Mesenchymal stem cell (in vitro differentiated cells and primary cell): ENCODE data around the gene SEMA4D.

ENCODE experiments used
- DNase-seq: peaks from one replicate; pipeline ENCODE4 v3.0.0-alpha.2; 2013
- H2AFZ ChIP-seq: one replicate; pipeline ENCODE4 v1.6.1; 2013; ENCODE audit warnings: low read depth, mild to moderate bottlenecking, control low read depth, inconsistent platforms, low read length, moderate library complexity
- H2AK5ac ChIP-seq: 2 replicates; pipeline ENCODE4 v1.6.1; 2013; ENCODE audit warnings: low read length, moderate library complexity, mild to moderate bottlenecking, inconsistent platforms; ENCODE audit not compliant: severe bottlenecking
- H2BK120ac ChIP-seq: one replicate; pipeline ENCODE4 v1.6.1; 2013; ENCODE audit warnings: low read depth, mild to moderate bottlenecking, inconsistent platforms, low read length, moderate library complexity
- H2BK12ac ChIP-seq, 2 experiments: one replicate each; pipeline ENCODE4 v1.6.1; 2013; ENCODE audit warnings: inconsistent platforms in 2 of 2, low read length in 2 of 2, mild to moderate bottlenecking in 2 of 2, moderate library complexity in 2 of 2, control low read depth in 1 of 2
- H2BK15ac ChIP-seq: one replicate; pipeline ENCODE4 v1.6.1; 2013; ENCODE audit warnings: mild to moderate bottlenecking, low read depth, inconsistent platforms; ENCODE audit not compliant: poor library complexity, severe bottlenecking
- H2BK5ac ChIP-seq: 2 replicates; pipeline ENCODE4 v1.6.1; 2013; ENCODE audit warnings: low read depth, mild to moderate bottlenecking, low read length, control low read depth, inconsistent platforms; ENCODE audit not compliant: poor library complexity, severe bottlenecking
- H3K14ac ChIP-seq, 2 experiments: one replicate each; pipeline ENCODE4 v1.6.1; 2013; ENCODE audit warnings: inconsistent platforms in 2 of 2, low read length in 2 of 2, control low read depth in 1 of 2, mild to moderate bottlenecking in 1 of 2, moderate library complexity in 1 of 2
- H3K18ac ChIP-seq, 2 experiments: one replicate each; pipeline ENCODE4 v1.6.1; 2013; ENCODE audit warnings: inconsistent platforms in 2 of 2, low read length in 2 of 2, control low read depth in 1 of 2, low read depth in 1 of 2, mild to moderate bottlenecking in 1 of 2
- H3K23ac ChIP-seq, 2 experiments: one replicate each; pipeline ENCODE4 v1.6.1; 2013; ENCODE audit warnings: inconsistent platforms in 2 of 2, low read length in 2 of 2, mild to moderate bottlenecking in 2 of 2, moderate library complexity in 2 of 2, control low read depth in 1 of 2
- H3K27ac ChIP-seq: 2 replicates; pipeline ENCODE4 v1.5.1; 2013; ENCODE audit warnings: mild to moderate bottlenecking, moderate library complexity, low read length, control low read depth, inconsistent platforms; ENCODE audit not compliant: poor library complexity, severe bottlenecking
- H3K27me3 ChIP-seq, 2 experiments: 2 replicates each; pipeline versions ENCODE4 v1.6.1 to v1.7.0; 2013; ENCODE audit warnings: low read length in 2 of 2, mild to moderate bottlenecking in 2 of 2, moderate library complexity in 2 of 2, control low read depth in 1 of 2, inconsistent platforms in 1 of 2; ENCODE audit not compliant: control insufficient read depth in 1 of 2, insufficient read depth in 1 of 2
- H3K36me3 ChIP-seq, 2 experiments: 2 replicates each; pipeline versions ENCODE4 v1.6.1 to v1.7.0; 2013; ENCODE audit warnings: low read length in 2 of 2, control low read depth in 1 of 2, inconsistent platforms in 1 of 2, low read depth in 1 of 2, mild to moderate bottlenecking in 1 of 2; ENCODE audit not compliant: insufficient read depth in 2 of 2, control insufficient read depth in 1 of 2
- H3K4ac ChIP-seq, 2 experiments: one replicate each; pipeline ENCODE4 v1.6.1; 2013; ENCODE audit warnings: inconsistent platforms in 2 of 2, low read length in 2 of 2, mild to moderate bottlenecking in 2 of 2, moderate library complexity in 2 of 2, control low read depth in 1 of 2, low read depth in 1 of 2
- H3K4me1 ChIP-seq: 2 replicates; pipeline ENCODE4 v1.6.1; 2013; ENCODE audit warnings: low read depth, low read length, control low read depth; ENCODE audit not compliant: control insufficient read depth, insufficient read depth
- H3K4me2 ChIP-seq: 2 replicates; pipeline ENCODE4 v1.6.1; 2013; ENCODE audit warnings: low read length, mild to moderate bottlenecking, inconsistent platforms; ENCODE audit not compliant: poor library complexity, severe bottlenecking
- H3K4me3 ChIP-seq, 2 experiments: 2 replicates each; pipeline versions ENCODE4 v1.5.1 to v1.7.0; 2013; ENCODE audit warnings: low read length in 2 of 2, mild to moderate bottlenecking in 2 of 2, control low read depth in 1 of 2, low read depth in 1 of 2; ENCODE audit not compliant: insufficient read depth in 1 of 2
- H3K79me1 ChIP-seq: replicated peaks from 2 replicates; pipeline ENCODE4 v1.6.1; 2013; ENCODE audit warnings: mild to moderate bottlenecking, control low read depth, low read length, inconsistent platforms; ENCODE audit not compliant: poor library complexity, severe bottlenecking
- H3K9ac ChIP-seq: 2 replicates; pipeline ENCODE4 v1.7.0; 2013; ENCODE audit warnings: mild to moderate bottlenecking, low read length, moderate library complexity
- H3K9me3 ChIP-seq: 2 replicates; pipeline ENCODE4 v1.7.0; 2013; ENCODE audit warnings: mild to moderate bottlenecking, low read length; ENCODE audit not compliant: control insufficient read depth
- H4K8ac ChIP-seq: one replicate; pipeline ENCODE4 v1.6.1; 2013; ENCODE audit warnings: inconsistent platforms, mild to moderate bottlenecking, low read length, moderate library complexity
- H4K91ac ChIP-seq: one replicate; pipeline ENCODE4 v1.6.1; 2013; ENCODE audit warnings: mild to moderate bottlenecking, low read length, inconsistent platforms
- WGBS: methylation state at CpG from one replicate; pipeline ENCODE4 v1.1.7; 2013; ENCODE audit warnings: mixed read lengths; 5-methylcytosine and 5-hydroxymethylcytosine counted together

Gene SEMA4D

GRCh38 chr9:89383721-89384300, 114.1 kb downstream of the SEMA4D start:
- Histone ChIP-seq H3K9ac (no peak overlapping the region), H3K36me3 (peaks cover 0 to 82% of the 10 kb centered on the region in 2 experiments), H2BK5ac (no peak overlapping the region), H3K9me3 (no peaks in the 10 kb centered on the region), H2AFZ (no peak overlapping the region), H2AK5ac (no peak overlapping the region), H4K91ac (no peak overlapping the region), H3K14ac (no peak overlapping the region), H3K4me3 (no peak overlapping the region), H3K79me1 (no peaks in the 10 kb centered on the region), H2BK15ac (no peak overlapping the region), H2BK120ac (no peak overlapping the region), H3K4ac (no peak overlapping the region), H3K27ac (no peak overlapping the region), H4K8ac (no peak overlapping the region), H3K4me1 (peaks cover 22% of the 10 kb centered on the region), H3K27me3 (peaks cover 0 to 4% of the 10 kb centered on the region in 2 experiments), H3K23ac (no peak overlapping the region), H2BK12ac (no peak overlapping the region), H3K4me2 (no peak overlapping the region), H3K18ac (no peak overlapping the region)
- no peak for DNase-seq
- WGBS: 96% methylated on average over 19 of the region's 19 CpGs

GRCh38 chr9:89383030-89383720, 114.7 kb downstream of the SEMA4D start:
- Histone ChIP-seq H2AFZ (no peak overlapping the region), H3K27me3 (peaks cover 0 to 4% of the 10 kb centered on the region in 2 experiments), H3K4ac (no peak overlapping the region), H4K8ac (no peak overlapping the region), H3K4me1 (peaks cover 22% of the 10 kb centered on the region), H3K4me2 (no peak overlapping the region), H2BK120ac (no peak overlapping the region), H3K9me3 (no peaks in the 10 kb centered on the region), H2BK15ac (no peak overlapping the region), H3K27ac (no peak overlapping the region), H3K9ac (no peak overlapping the region), H2BK5ac (no peak overlapping the region), H3K14ac (no peak overlapping the region), H3K18ac (no peak overlapping the region), H2AK5ac (no peak overlapping the region), H2BK12ac (no peak overlapping the region), H3K36me3 (peaks cover 0 to 82% of the 10 kb centered on the region in 2 experiments), H3K4me3 (no peak overlapping the region), H3K79me1 (no peaks in the 10 kb centered on the region), H3K23ac (no peak overlapping the region), H4K91ac (no peak overlapping the region)
- no peak for DNase-seq
- 89% methylated on average over 16 of the region's 16 CpGs for WGBS

GRCh38 chr9:89382026-89382986, 115.6 kb downstream of the SEMA4D start:
- H2AK5ac ChIP-seq: no peak overlapping the region
- H3K14ac ChIP-seq: no peak overlapping the region
- DNase-seq: no peak
- H3K79me1 ChIP-seq: no peaks in the 10 kb centered on the region
- H3K9me3 ChIP-seq: no peaks in the 10 kb centered on the region
- H2BK5ac ChIP-seq: no peak overlapping the region
- H3K9ac ChIP-seq: no peak overlapping the region
- no peak overlapping the region for H3K18ac ChIP-seq
- H3K27ac ChIP-seq: no peak overlapping the region
- peaks cover 0 to 4% of the 10 kb centered on the region in 2 experiments for H3K27me3 ChIP-seq
- no peak overlapping the region for H3K4ac ChIP-seq
- no peak overlapping the region for H3K23ac ChIP-seq
- no peak overlapping the region for H4K8ac ChIP-seq
- WGBS: 94% methylated on average over 27 of the region's 27 CpGs
- peak overlapping the region; percentile 14 for H4K91ac ChIP-seq
- H2BK12ac ChIP-seq: peak overlapping the region in 1 of 2 experiments; percentile 7
- no peak overlapping the region for H2BK120ac ChIP-seq
- H3K36me3 ChIP-seq: peaks cover 0 to 79% of the 10 kb centered on the region in 2 experiments
- no peak overlapping the region for H3K4me2 ChIP-seq
- H2BK15ac ChIP-seq: no peak overlapping the region
- no peak overlapping the region for H3K4me3 ChIP-seq
- no peak overlapping the region for H2AFZ ChIP-seq
- peaks cover 22% of the 10 kb centered on the region for H3K4me1 ChIP-seq

- H3K18ac ChIP-seq: peak overlapping the region; percentile 2 to 64
- no peak overlapping the region for H3K4me2 ChIP-seq
- H3K9ac ChIP-seq: no peak overlapping the region
- H3K4me3 ChIP-seq: no peak overlapping the region
- H3K27me3 ChIP-seq: peaks cover 0 to 4% of the 10 kb centered on the region in 2 experiments
- no peak overlapping the region for H3K27ac ChIP-seq
- H2AFZ ChIP-seq: no peak overlapping the region
- 98% methylated on average over 4 of the region's 4 CpGs for WGBS
- no peak overlapping the region for H3K4ac ChIP-seq
- no peak overlapping the region for H2BK15ac ChIP-seq
- no peaks in the 10 kb centered on the region for H3K9me3 ChIP-seq
- H3K14ac ChIP-seq: no peak overlapping the region
- H2BK120ac ChIP-seq: no peak overlapping the region
- no peak overlapping the region for H4K8ac ChIP-seq
- H2AK5ac ChIP-seq: no peak overlapping the region
- H3K23ac ChIP-seq: no peak overlapping the region
- peaks cover 0 to 78% of the 10 kb centered on the region in 2 experiments for H3K36me3 ChIP-seq
- H2BK12ac ChIP-seq: peak overlapping the region in 1 of 2 experiments; percentile 37
- no peak overlapping the region for H4K91ac ChIP-seq
- no peaks in the 10 kb centered on the region for H3K79me1 ChIP-seq
- DNase-seq: no peak
- peaks cover 22% of the 10 kb centered on the region for H3K4me1 ChIP-seq
- H2BK5ac ChIP-seq: no peak overlapping the region
Observed at GRCh38 chr9:89381308-89381609, 116.7 kb downstream of the SEMA4D start.
